Stimulated activated CD8-positive, alpha-beta memory T cell treated with anti-CD3 and anti-CD28 coated beads, Interleukin-2, amount 100 ng/mL, for 48 hours (primary cell): ENCODE data around the gene PPP2R1B.
"Not testable (repeated sequence)": the region's sequence is repeated elsewhere in the genome, so short reads cannot be mapped to it uniquely, and the experiment has no call there.

Experiments used
- DNase-seq, 2 donors: peaks; one replicate each; pipeline ENCODE4 v3.0.0-alpha.2; 2020; ENCODE audit warnings: low read depth in 2 of 2

Gene PPP2R1B

GRCh38 chr11:111782109-111782741 lies 16.0 kb upstream of the PPP2R1B start:
- DNase-seq, result no peak

- DNase-seq, result no peak
These were observed 12.9 kb upstream of the PPP2R1B start for GRCh38 chr11:111779118-111779517.

DNA sequence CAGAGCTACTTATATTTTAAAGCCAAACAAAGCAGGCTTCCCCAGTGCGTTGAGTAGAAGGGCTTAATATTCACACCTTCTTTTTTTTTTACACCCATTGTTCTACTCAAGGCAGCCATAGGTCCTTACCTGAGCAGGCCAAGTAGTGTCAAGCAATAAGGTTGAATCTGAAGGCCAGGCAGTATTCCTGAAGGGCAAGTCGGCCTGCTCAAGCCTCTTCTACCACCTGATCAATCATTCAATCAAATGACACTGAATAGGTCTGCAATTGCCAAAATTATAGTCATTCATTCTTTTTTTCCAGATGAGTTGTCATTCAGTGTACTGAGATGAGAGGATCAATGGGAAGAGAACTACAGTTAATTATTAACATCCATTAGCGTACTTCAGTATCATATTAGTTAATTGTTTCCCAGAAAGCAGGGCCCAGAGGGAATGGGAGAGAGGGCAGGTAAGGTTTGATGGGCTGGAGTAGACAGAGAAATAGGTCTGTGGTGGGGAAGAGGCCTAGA lies 11.9 kb upstream of the PPP2R1B start:
- no peak for DNase-seq

DNA sequence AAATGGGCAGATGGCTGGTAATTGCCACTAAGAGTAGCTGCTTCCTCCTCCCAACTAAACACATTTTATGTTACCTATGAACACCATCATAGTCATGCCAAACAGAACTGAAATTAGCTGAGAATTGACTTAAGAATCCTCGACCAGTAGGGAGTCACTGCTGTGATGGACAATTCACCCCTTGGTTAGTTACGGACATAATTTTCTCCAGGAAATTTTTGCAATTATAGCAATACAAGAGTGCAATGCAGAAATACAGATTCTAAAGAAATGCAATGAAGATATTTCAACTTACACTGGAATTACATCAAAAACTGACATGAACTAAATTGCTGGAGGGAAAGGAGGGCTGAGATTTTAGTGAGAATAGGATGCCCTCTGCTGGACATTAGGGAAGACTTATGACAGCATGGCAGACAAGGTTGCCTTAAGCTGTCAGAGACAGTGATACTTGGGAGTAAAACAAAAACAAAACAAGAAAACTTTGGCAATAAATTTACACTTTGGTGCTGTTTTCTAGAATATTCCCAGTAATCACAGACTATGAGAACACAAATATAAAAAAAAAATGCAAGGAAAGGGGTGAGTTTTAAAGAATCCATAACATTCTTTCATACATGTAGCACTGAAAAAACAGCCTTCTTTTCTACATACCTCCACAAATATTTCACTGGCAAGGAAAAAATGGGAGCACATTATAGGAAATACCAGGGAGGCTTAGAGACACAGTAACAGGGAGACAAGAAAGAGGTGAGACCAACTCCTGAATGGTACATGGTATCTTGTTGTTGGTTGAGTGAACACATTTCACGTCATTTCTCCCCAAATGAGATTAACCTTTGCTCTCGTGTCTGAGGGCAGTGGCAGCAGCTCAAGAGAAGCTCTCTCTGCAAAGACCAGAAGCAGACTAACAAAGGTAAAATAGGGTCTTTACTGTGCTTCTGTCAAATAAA lies 11.2 kb upstream of the PPP2R1B start:
- no peak for DNase-seq

DNA sequence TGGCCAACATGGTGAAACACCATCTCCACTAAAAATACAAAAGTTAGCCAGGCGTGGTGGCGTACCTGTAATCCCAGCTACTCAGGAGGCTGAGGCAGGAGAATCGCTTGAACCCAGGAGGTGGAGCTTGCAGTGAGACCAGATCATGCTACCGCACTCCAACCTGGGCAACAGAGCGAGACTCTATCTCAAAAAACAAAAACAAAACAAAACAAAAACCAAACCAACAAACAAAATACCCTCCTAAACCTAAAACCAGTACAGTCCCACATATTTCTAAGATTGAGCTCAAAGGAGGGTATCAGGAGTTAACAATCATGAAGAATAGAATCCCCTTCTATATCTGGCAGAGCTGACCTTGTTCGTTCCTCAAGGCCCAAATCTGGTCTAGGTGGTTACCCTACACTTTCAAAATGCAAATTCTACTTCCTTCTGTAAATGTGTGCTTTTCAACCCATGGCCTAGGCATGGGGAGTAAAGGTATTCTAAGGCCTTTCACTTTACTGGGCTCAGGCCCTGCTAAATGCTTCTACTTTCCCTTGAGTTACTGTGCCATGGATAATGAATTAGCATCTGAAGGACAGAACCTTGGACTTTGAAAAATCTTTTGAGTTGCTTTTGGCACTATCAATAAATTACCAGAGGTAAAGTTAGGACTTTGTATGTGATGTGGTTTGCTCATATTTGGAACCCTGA lies 10.4 kb upstream of the PPP2R1B start:
- no peak for DNase-seq

GRCh38 chr11:111774955-111775710 lies 8.9 kb upstream of the PPP2R1B start:
- DNase-seq, result no peak

DNA sequence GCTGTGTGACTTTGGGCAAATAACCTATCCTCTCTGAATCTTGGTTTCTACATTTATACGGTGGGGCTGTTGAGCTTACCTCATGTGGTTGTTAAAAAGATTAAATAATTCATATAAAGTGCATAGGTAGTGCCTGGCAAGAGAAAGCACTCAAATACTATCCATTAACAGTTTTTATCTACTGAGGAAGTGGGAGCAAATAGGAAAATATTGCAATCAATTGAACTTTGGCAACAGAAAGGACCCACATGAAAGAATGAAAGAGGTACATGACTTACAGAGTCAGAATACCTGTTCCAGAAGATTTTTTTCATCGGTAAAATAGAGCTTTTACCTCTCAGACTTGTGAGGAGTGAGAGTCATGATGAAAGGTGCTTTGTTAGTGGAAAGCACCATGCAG lies 6.3 kb upstream of the PPP2R1B start:
- no peak for DNase-seq

GRCh38 chr11:111771205-111771604 lies 5.0 kb upstream of the PPP2R1B start:
- not testable (repeated sequence) for DNase-seq

GRCh38 chr11:111770581-111771134 lies 4.5 kb upstream of the PPP2R1B start:
- no peak for DNase-seq

DNA sequence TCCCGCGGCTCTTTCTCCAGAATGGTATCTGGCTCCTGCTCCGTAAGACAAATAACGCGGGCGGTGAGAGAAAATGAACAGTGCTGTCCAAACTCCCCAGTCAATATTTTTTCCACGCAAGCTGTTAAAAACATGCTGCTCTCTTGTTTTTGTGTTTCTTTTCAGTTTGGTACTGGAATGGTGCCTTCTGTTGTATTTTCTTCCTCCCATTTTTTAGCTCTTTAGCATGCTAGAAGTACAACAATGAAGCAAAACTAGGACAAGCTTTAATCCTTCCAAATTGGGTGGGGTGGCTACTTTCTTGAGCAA lies 599 bp upstream of the PPP2R1B start:
- no peak for DNase-seq

DNA sequence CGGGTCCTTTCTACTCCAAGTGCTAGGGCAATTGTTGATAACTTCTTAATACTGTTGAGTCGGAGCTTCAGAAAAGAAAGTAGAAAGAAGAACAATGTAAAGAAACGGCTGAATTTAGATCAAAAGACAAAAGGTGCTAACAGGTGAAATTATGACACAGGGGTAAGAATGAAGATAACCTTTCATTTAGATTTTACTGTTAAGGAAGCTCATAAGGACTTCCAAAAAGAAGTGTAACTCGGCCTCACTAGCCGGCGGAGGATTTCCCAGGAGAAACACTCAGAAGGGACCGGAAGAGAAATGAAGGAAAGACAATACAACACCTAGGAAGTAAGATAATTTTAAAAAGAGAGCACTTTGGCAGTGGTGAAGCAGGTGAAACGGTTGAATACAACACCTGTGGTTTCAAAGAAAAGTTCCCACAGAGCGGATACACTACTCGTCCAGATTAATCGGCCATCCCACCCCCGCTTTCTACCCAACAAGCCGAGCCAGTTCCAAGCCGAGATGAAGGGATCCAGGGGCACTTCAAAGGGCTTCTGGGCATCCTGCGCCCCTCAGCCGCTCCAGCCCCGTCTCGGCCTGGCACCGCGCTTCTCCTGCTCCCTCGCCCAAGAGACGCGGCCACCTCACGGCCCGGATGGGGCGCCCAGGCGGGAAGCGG lies 737 bp downstream of the PPP2R1B start:
- DNase-seq, result no peak

DNA sequence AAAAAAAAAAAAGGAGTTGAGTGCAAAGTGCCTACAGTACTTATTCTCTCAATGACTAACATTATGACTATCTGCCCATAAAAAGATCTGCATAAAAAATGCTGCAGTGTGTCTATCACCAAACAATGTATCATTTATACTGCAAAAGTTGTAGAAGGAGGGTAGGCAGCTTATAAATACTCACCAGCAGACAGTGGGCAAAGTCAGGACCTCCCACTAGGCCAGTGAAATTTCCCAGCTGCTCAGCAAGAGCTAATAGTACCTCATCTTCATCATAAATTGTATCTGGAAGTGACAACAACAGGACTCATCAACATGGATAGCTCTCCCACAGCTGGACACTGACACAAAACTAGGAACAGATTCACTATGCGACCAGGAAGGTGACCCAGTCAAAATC lies 1.6 kb downstream of the PPP2R1B start:
- no peak for DNase-seq

GRCh38 chr11:111762981-111763643 lies 3.1 kb downstream of the PPP2R1B start:
- no peak for DNase-seq

GRCh38 chr11:111762526-111762925 lies 3.7 kb downstream of the PPP2R1B start:
- no peak for DNase-seq

DNA sequence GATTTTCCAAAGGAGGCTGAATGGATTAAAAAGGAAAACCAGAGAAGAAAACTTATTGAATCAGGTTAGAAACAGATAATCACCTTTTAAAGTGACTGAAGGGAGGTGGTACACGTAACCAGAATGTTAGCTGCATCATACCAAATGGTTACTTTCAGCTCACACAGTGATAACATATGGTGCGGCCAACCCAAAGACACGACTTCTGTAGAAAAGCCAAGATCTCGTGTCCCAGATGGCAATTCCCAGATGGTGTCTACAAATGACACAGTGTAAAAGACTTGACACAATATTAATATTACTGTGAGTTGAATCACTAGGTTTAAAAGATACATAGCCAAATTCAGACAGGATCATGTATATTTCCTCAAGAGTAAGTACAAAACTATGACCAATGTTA lies 5.2 kb downstream of the PPP2R1B start:
- DNase-seq, result no peak

GRCh38 chr11:111759778-111760407 lies 6.3 kb downstream of the PPP2R1B start:
- DNase-seq, result no peak

DNA sequence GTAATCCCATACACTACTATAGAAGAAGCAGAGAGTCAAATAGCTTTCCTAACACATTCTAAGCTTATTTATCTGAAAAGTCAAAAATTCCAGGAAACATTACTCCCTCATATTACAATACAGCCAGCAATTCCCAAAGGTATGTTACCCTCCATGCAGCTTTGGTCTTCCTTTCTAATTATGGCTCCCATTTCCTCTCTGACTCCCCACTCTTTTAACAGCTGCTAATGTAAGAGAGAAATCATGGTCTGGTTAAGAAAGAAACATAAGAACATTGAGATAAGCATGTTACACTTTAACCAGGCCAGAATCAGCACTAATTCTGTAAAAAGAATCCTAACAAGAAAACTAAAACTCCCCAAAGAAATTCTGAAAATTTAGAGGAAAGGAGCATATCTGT lies 6.8 kb downstream of the PPP2R1B start:
- no peak for DNase-seq

DNA sequence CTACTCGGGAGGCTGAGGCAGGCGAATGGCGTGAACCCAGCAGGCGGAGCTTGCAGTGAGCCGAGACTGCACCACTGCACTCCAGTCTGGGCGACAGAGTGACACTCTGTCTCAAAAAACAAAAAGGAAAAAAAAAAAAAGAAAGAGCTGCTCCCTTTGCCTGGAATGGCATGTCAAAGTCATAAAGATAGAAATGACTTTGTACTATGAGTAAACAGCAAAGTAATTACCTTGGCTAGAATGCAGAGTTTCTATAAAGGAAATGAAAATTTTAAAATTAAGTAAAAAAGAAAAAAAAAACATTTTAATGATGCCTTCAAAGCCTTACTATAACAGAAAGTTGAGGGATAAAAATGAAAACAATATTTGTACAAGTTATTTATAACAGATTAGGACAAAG lies 10.1 kb downstream of the PPP2R1B start:
- DNase-seq, result no peak

DNA sequence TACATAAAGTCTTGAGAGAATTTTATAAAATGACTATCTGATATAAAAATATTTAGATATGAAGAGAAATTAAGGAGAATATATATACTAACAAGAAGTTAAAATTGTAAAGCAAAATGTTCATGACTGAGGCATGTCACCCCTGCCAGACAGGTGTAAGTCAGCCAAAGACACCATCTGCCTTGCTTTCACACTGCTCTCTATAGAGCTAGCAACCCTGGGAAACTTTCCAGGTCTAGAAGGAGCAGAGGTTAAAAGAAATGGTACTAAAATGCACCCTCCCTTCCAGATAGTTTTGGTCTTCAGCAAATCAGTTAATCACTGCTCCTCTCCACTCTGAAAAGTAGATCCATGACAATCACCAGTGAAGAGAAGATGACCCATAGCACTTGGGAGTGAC lies 16.5 kb downstream of the PPP2R1B start:
- no peak for DNase-seq
